Stimulated activated CD4-positive, alpha-beta T cell treated with anti-CD3 and anti-CD28 coated beads, TNF-alpha, amount 100 ng/mL, for 48 hours (primary cell): ENCODE results near the gene TGM1.

Experiments used
- DNase-seq, 3 donors: peaks; one replicate each; pipeline ENCODE4 v3.0.0-alpha.2; 2020; ENCODE audit warnings: low read depth in 3 of 3

The TGM1 gene

DNA sequence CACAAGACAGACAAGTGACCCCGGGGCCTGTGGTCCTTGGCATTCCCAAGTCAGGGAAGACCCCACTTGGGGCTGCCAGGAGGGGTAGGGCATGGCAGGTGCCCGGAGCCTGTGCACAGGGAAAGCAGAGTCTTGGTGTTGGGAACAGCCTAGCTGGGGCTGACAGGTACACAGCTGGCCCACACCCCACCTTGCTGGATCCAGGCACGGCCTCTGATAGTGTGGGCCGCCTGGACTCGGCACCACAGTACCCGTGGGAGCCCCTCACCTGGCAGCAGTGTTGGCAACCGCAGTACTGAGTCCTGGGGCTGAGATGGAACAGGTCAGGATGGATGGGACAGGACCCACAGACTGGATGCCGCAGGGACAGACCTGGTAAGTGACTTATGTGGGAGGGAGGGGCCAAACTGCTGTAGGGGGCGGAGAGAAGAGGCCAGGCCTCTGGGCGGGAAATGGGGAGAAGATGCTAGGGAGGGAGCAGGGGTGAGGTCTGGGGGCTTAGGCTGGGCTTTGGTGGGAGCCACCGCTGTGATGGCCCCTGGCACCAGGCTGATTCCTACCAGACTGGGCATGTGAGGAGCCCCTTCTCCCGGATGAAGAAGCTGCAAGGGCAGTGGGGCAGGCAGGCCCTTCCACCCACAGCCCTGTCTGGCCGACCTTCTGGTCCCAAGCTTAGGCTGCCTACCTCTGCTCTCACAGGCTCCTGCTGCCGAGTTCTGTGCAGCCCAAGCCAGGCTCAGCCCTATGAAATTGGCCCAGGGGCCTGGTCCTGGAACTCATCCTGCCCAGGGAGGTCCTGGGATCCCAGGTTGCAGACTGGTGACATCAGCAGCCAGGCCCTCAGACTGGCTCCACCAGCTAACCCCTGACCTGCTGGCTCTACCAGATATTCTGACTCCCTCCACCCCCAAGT is at the start of gene TGM1:
Gene TGM1 (minus strand): TSS at position 357 of the 913 bp plus-strand sequence. CDS start 825 bp downstream, outside the sequence.
- DNase-seq, result no peak

DNA sequence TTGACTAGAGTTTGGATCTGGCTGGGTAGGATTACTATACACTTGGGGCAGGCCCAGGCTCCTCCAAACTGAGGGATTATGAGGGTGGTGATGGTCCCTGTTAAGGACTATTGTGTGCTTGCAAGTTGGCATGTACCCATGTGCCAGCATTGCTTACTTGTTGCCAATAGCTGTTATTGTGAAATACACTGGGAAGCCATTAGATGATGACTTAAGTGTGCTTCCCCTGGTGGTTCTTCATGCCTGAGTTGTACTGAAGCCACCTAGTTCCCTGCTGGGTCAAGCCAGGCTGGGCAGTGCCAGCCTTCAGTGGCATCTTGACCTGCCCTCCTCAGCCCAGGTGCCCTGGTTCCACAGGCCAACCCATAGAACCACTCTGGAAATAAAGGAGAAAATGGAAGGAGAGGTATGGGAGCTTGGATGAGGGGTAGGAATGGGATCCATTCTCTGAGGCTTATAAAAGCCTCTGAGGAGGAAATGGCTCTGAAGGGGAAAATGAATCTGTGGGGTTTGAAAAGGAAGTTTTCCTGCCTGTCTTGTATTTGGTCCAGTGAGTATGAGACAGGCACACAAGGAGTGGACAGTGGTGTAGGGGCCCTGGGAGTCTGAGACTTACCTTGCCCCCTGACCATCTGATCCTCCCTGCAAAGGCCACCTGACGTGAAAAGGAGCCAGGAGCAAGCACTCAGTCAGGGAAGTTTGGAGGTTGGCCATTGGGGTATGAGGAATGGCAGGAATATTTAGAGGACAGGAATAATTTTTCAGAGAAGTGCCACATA is 49.0 kb upstream of the TGM1 start:
- no peak for DNase-seq

DNA sequence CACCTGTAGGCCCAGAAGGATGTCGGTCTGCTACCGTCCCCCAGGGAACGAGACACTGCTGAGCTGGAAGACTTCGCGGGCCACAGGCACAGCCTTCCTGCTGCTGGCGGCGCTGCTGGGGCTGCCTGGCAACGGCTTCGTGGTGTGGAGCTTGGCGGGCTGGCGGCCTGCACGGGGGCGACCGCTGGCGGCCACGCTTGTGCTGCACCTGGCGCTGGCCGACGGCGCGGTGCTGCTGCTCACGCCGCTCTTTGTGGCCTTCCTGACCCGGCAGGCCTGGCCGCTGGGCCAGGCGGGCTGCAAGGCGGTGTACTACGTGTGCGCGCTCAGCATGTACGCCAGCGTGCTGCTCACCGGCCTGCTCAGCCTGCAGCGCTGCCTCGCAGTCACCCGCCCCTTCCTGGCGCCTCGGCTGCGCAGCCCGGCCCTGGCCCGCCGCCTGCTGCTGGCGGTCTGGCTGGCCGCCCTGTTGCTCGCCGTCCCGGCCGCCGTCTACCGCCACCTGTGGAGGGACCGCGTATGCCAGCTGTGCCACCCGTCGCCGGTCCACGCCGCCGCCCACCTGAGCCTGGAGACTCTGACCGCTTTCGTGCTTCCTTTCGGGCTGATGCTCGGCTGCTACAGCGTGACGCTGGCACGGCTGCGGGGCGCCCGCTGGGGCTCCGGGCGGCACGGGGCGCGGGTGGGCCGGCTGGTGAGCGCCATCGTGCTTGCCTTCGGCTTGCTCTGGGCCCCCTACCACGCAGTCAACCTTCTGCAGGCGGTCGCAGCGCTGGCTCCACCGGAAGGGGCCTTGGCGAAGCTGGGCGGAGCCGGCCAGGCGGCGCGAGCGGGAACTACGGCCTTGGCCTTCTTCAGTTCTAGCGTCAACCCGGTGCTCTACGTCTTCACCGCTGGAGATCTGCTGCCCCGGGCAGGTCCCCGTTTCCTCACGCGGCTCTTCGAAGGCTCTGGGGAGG is 47.9 kb upstream of the TGM1 start, which contains the start of gene LTB4R:
Gene LTB4R (plus strand): TSS at position 857 of the 959 bp plus-strand sequence. CDS start 4,150 bp downstream, outside the sequence.
- DNase-seq, result peak; percentile 37 to 52 (median 39)

DNA sequence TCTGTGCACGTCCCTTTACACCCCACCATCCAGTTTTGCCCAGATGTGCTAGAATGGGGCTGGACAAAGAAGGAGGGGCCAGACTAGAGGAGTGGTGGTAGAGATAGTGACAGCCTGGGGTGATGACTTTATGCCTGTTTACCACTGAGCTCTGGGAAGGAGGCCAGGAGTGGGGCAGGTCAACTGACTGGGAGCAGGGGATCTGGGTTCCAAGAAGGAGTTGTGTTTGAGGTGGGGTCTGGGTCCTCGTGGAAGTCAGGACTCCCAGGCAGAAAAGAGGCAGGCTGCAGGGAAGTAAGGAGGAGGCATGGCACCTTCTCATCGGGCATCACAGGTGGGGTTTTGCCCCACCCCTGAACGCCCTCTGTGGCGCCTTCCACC is 47.3 kb upstream of the TGM1 start:
- DNase-seq, result no peak

DNA sequence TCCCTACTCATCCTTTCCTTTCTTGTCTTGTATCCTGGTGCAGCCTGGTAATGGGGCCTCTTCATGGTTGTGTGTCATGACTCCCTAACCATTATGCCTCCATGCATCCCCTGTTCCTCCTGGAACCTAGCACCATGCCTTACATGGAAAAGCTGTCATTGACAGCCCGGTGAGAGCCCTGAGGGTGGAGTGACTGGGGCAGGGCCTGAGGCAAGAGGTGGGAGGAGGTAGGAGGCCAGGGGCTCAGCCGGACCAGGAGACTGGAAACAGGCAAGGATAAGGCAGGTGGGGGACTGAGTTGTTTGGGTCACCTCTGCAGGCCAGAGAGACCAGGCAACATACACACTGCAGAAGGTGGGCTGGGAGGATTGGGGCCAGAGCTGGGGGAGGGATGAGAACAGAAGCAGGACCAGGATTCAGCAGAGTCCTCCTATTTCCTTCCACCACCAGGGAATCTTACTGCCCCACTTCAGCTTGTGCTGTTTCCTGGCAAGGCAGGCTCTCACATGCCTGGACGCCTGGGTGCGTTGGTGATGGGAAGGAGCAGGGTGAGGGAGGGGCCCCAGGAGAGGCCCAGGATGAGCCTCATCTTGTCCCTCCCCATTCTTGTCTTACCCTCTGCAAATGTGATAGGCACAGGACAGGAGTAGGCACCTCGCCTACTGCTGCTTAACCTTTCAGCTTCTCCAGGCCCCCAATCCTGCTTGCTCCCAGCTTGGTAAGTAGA is 46.7 kb upstream of the TGM1 start, which contains the start of gene LTB4R2:
Gene LTB4R2 (plus strand): TSS at position 603 of the 727 bp plus-strand sequence. CDS start 525 bp downstream, outside the sequence.
- DNase-seq, result no peak

DNA sequence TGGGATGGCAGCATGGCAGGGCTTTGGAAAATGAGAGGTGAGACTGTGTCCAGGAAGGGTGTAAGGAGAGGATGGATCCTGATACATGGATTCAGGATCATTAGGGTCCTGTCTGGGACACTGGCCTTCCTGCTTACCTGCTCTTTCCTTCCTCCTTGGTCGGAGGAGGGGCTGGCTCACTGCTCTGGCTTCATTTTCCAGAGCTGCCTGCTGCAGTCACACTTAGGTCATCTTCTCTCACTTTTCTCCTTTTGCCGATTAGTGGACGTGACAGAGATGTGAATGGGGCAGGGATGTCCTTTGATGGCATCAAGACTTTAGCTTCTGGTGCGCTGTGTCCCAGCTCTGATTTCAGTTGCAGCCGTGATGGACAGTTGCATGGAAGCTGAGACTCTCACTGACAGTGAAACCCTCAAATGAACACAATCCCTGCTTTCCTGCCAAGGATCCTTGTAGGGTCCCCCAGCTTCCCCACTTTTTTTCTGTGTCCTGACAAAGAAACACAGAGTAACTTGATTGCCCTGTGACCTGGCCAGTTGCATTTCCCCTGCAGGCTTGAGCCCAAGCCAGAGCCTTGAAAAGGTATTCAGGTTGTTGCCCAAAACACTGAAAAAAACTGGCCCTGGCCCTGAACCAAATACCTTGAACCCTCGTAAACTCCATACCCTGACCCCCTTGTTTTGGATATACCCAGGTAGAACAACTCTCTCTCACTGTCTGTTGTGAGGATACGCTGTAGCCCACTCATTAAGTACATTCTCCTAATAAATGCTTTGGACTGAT is 45.6 kb upstream of the TGM1 start:
- no peak for DNase-seq

DNA sequence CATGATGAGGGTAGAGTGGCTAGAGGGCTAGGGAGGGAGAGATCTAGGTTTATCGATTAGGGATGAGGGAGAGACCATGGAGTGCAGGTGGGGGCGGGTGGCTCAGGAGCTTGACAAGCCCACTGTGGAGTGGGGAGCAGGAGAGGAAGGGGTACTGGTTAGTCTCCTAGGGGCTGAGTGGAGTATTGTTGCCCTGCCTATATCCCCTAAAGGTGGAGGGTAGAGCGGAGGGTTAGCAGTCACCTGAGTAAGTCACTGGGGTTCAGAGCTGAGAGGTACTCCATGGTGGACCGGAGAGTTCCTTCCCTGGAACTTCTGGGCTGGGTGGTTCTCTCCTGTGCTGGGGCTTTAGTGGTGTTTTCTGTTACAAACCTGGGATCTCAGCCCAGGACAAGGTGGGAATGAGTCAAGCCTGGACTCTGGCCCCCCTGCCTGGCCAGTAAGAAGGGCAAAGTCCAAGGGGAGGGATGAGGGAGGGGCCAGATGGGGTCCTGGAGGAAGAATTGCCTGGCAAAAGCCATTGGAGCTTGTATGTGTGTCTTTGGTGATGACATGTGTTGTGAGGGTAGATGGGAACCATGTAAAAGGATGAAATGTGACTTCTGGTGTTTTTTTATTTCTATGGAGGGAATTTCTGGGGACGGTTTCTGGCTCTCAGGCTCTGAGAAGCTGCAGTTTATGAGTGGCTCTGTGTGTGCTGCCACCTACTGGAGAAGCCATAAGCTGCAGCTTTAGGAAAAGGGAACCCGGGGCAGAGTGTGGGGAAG is 44.8 kb upstream of the TGM1 start, which contains the start of gene CIDEB:
Gene CIDEB (minus strand): TSS at position 403 of the 767 bp plus-strand sequence. CDS start 119 bp downstream, at position 284.
- DNase-seq, result peak; percentile 19 to 44 (median 43)

DNA sequence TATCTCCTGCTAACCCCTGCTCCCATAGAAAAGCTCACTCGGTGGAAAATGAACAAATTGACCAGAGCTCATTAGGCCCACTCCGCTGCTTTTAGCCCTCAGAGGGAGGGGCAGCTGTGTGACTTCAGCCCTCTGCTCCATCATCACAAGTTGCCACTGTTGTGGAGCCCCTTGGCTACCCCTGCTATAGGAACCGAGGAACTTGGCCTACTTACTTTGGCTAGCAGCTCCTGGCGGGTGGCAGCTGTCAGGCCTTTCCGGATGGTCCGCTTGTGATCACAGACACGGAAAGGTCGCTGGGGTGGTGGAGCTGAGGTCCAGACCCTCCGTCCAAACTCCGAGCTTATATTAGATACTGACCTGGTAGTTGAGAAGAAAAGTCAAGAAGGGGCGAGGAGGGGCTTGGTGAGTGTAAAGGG is 44.2 kb upstream of the TGM1 start:
- no peak for DNase-seq

DNA sequence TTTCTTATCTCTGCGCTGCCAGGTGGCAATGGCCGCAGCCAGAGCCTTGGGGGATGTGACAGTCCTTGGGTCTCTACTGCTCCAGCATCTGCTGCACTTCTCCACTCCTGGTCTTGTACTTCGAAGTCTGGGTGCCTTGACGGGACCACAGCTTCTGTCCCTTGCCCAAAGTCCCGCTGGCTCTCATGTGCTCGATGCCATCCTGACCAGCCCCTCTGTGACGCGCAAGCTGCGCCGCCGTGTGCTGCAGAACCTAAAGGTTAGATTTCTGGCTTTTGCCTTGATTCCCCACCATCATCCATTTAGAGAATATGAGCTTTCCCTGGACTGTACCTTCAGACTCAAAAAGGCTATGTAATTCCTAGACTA is 41.0 kb upstream of the TGM1 start:
- DNase-seq, result no peak

DNA sequence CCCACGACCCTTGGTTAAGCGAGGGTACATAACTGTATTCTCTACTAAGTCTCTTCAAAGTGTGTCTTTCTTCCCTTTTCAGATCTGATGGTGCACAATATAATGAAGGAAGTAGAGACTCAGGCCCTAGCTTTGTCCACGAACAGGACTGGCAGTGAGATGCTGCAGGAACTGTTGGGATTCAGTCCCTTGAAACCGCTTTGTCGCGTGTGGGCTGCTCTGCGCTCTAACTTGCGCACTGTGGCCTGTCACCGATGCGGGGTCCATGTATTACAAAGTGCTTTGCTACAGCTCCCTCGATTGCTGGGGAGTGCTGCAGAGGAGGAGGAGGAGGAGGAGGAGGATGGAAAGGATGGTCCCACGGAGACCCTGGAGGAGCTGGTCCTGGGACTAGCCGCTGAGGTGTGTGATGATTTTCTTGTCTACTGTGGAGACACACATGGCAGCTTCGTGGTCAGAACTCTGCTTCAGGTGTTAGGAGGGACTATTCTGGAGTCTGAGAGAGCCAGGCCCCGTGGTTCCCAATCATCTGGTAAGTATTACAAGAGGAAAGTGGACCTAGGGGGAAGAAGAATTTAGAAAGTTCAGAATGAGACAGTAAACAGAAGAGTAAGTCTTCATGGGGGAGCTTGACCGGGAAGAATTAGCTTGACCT is 37.5 kb upstream of the TGM1 start:
- DNase-seq, result no peak

DNA sequence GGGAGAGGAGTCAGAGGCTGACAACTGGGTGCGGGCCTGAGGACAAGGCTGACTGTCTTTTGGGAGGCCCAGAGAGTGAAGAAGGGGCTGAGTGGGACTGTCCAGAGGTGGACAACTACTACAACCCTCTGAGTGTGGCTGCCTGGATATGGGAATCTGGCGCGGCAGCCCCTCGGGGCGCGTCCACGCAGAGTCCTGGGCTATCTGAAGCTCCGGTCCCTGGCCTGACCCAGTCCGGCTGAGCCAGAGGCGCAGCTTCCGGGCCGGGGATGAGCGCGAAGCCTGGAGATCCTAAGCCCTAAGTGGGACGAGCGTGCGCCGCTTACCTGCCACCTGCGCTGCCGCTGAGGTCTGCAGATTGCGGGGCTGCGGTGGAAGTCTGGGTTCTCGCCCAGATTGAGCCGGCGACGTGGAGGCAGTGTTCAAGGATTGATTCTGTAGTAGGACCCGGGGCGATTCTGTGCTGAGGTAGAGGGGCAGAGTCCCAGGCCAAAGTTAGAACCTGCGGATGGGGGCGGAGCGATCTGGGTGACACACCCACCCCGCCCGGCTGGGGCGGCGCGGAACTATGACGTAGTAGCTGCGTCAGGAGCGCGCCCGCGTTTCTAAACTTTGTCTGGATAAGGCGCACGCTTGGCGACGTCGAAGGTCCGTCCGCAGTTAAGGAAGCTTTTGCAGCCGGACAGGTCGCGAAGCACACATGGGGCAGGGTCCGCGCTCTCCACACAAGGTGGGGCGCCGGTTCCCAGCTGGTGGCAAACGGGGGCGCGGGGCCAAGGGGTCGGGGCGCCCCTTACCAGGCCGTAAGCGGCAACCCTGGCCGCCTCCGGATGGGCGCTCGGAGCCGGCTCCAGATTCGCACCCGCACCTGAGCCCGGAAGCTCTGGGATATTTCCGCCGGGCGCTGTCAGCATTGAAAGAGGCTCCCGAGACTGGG is 36.5 kb upstream of the TGM1 start, which contains the start of the genes DHRS1 and NOP9:
Gene DHRS1 (minus strand): TSS at position 526 of the 937 bp plus-strand sequence. CDS start 674 bp downstream, outside the sequence.
Gene NOP9 (plus strand): TSS at position 596 of the 937 bp plus-strand sequence. CDS start 105 bp downstream, at position 701.
- DNase-seq, result peak; percentile 85 to 90 (median 86)

DNA sequence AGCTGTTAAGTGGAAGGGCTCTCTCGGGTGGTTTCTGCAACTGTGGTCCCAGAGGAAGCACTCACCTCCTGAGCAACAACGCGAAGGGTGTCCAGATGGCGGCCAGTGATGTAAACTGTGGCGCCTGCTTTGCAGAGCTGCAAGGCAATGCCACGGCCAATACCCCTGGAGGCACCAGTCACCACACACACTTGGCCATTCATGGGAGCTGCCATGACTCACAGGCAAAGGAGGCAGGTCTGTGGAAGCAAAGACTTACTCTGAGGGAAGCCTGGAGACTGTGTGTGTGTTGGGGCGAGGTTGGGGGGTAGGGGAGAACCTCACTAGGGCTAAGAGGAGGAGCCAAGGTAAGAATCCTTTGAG is 35.9 kb upstream of the TGM1 start:
- DNase-seq, result no peak

DNA sequence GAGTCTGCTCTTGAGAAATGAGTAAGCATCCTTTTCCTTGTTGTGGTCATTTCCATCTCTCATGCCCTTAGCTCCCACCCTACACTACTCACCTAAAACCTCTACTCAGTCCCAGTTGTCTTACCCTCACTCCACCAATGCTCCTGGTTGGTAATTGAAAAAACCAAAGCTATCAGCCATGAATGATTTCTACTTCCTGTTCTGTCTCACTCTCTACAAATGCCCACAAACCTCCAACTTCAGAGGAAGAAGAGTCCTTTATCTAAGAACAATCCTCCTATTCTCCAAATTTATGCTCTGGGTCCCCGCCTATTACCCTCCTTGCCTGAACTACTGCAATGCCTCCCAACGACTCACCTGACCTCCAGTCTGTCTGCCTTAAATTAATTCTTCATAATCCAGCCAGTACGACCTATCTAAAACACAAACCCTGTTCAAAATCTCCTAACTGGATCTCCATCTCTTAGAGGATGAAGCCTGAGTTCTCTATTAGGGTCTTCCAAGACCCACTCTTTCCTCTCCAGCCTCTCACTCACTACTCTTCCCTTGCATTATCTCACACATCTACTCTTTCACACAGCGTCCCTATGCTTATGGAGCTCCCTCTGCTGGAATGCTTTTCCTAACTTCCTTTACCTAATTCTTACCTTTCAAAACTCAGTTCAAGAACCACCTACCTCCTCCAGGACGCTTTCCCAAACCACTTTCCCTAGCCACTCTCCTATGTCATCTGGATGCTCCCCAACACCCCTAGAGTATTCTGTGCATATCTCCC is 34.4 kb upstream of the TGM1 start:
- no peak for DNase-seq

DNA sequence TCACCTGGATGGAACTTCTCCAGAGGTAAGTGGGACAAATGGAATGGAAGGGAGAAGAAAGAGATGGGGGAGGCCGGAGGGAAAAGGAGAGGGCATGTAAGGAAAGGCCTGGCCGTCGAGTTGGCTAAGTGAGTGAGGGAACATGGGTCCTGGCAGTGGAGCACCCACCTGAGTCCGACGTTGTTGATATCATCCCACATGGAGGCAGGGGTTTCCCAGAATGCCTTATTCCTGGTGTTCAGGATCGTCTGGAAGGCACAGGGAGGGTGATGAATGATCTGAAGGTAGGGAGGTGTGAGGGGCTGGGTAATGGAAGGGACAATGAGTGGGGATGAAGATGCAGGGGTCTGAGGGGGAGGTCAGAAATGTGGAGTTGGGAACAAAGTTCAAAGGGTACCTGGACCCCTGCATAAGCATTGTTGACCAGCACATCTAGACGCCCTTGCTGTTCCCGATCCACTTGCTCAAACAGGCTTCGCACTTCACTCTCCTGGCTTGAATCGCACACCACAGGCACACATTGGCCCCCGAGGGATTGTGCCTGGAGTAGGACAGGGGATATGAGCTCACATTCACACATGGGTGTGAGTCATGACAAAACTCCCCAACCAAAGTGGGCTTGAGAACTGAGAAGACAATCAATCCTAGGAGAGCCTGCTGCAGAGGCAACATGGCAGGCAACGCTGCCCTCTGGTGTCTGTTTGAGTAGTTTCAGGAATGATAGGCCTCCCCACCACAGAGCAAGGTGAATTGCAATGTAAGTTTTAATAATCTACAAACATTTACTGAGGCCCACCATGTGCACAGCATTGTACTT is 33.6 kb upstream of the TGM1 start:
- peak; percentile 57 to 65 (median 61) for DNase-seq

DNA sequence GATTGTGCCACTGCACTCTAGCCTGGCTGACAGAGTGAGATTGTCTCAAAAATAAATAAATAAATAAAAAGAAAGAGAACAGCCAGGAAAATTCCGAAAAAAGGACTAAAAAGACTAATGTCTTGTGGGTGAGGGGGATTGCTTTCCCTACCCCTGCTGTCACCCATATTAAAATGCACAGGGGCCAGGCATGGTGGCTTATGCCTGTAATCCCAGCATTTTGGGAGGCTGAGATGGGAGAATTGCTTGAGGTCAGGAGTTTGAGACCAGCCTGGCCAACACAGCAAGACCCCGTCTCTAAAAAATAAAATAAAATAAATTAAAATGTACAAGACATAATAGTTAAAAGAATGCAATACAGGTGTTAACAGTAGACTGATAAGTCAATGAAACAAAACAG is 30.5 kb upstream of the TGM1 start:
- no peak for DNase-seq
